ENCODE results near the gene SLC35F6.

SLC35F6 gene

DNA sequence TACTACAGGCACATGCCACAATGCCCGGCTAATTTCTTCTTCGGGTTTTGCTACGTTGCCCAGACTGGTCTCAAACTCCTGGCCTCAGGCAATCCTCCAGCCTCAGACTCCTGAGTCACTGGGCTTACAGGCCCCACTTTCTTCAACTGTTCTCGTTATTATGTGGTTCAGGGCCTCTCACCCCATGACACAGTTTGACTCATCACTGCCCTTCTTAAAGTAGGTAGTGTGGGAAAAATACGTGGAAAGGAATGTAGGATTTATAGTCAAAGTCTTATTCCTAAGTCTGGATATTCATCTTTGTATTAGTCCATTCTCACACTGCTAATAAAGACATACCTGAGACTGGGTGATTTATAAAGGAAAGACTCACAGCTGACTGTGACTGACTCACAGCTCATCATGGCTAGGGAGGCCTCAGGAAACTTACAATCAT is 41.2 kb downstream of the SLC35F6 start:
- peak; percentile 61 for DNase-seq (ENCODE audit: low read depth)
- TF ChIP-seq CTCF (conservative IDR thresholded peaks at IDR 0.05; ENCODE audit: low read depth, low read length), result no peak
- no peak overlapping the region for H3K4me3 ChIP-seq (ENCODE audit: low read depth, low read length)

GRCh38 chr2:26807788-26808460 is 43.8 kb downstream of the SLC35F6 start:
- TF ChIP-seq CTCF (conservative IDR thresholded peaks at IDR 0.05; ENCODE audit: low read depth, low read length), result no peak
- peak; percentile 45 for DNase-seq (ENCODE audit: low read depth)
- H3K4me3 ChIP-seq (ENCODE audit: low read depth, low read length), result no peak overlapping the region

DNA sequence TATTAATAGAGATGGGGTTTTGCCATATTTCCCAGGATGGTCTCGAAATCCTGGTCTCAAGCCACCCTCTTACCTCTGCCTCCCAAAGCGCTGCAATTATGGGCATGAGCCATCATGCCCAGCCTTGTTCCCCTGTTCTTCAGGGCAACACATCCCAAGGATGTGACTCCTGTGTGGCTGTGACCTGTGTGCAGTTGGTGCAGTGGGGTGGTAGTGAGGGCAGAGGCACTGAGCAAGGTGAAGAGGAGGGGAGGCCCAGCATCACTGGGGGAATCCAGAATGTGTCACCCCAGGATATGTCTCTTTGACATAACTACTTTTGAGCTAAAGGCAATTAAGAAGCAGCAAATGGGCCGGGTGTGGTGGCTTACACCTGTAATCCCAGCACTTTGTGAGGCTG is 45.1 kb downstream of the SLC35F6 start:
- no peak for DNase-seq (ENCODE audit: low read depth)
- no peak for TF ChIP-seq CTCF (conservative IDR thresholded peaks at IDR 0.05; ENCODE audit: low read depth, low read length)
- H3K4me3 ChIP-seq (ENCODE audit: low read depth, low read length), result no peak overlapping the region

DNA sequence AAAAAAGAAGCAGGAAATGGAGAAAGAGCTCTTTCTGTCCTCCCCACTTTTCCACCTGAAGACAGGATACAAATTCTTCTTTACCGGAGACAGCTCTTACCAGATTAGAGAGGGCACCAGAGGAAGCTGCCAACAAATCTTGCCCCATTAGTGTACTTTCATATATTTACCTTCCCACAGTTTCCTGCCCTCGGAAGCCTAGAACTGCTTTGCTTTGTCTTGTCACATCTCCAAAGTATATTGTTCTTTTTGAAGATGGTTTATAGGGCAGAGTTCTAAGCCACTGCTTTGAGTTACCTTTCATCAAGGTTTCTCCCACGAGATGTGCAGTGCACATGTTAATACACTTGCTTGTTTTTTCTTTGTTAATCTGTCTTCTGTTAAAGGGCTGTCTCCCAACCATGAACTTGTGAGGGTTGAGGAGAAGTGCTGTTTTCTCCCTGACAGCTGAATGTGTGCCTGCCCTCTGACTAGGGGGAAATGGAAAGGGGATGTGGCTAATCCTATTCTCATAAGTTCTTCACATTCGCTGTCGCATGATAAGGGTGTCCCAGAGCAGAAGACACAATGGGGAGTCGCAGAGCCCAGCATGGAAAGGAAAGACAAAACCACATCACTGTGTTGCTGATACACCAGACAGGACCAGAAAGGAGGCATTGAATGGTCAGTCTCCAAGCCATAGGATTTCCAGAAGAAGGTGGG is 45.9 kb downstream of the SLC35F6 start:
- H3K4me3 ChIP-seq (ENCODE audit: low read depth, low read length), result no peak overlapping the region
- no peak for TF ChIP-seq CTCF (conservative IDR thresholded peaks at IDR 0.05; ENCODE audit: low read depth, low read length)
- DNase-seq (ENCODE audit: low read depth), result no peak

- no peak overlapping the region for H3K4me3 ChIP-seq (ENCODE audit: low read depth, low read length)
- no peak for TF ChIP-seq CTCF (conservative IDR thresholded peaks at IDR 0.05; ENCODE audit: low read depth, low read length)
- DNase-seq (ENCODE audit: low read depth), result no peak
Measured at GRCh38 chr2:26811261-26811660, 47.2 kb downstream of the SLC35F6 start.

- no peak overlapping the region for H3K4me3 ChIP-seq (ENCODE audit: low read depth, low read length)
- no peak for TF ChIP-seq CTCF (conservative IDR thresholded peaks at IDR 0.05; ENCODE audit: low read depth, low read length)
- no peak for DNase-seq (ENCODE audit: low read depth)
Measured at GRCh38 chr2:26811791-26812694, 48.0 kb downstream of the SLC35F6 start.

Data from choroid plexus epithelial cell (primary cell).